KMS-11 (cell line): ENCODE results near the gene OGDH.

Experiments used
- H2AFZ ChIP-seq: fragments of 200-600 bp; sonication (generic); 2 replicates; pipeline ENCODE4 v1.6.1; 2016; ENCODE audit warnings: antibody characterized with exemption, mixed run types, low read depth
- H3K27ac ChIP-seq: fragments of 200-600 bp; sonication (generic); 2 replicates; pipeline ENCODE4 v1.6.1; 2016; ENCODE audit warnings: mild to moderate bottlenecking, mixed run types
- H3K27me3 ChIP-seq: fragments of 200-600 bp; sonication (generic); 2 replicates; pipeline ENCODE4 v1.6.1; 2017; ENCODE audit warnings: mild to moderate bottlenecking, low read depth, mixed run types, moderate library complexity; ENCODE audit not compliant: insufficient read depth
- H3K36me3 ChIP-seq: fragments of 200-600 bp; sonication (generic); 2 replicates; pipeline ENCODE4 v1.6.1; 2017; ENCODE audit warnings: mild to moderate bottlenecking, mixed run types; ENCODE audit not compliant: insufficient read depth
- H3K4me1 ChIP-seq: fragments of 200-600 bp; sonication (generic); 2 replicates; pipeline ENCODE4 v1.6.1; 2016; ENCODE audit warnings: mild to moderate bottlenecking, low read depth, mixed run types; ENCODE audit not compliant: poor library complexity, severe bottlenecking
- H3K4me2 ChIP-seq: fragments of 200-600 bp; sonication (generic); 2 replicates; pipeline ENCODE4 v1.7.0; 2016; ENCODE audit warnings: mild to moderate bottlenecking, mixed run types
- H3K4me3 ChIP-seq: fragments of 200-600 bp; sonication (generic); IDR thresholded peaks from 2 replicates; pipeline ENCODE4 v1.6.1; 2017; ENCODE audit warnings: low read depth, low read length, mixed read lengths; ENCODE audit not compliant: insufficient read depth
- H3K79me2 ChIP-seq: fragments of 200-600 bp; sonication (generic); 2 replicates; pipeline ENCODE4 v1.6.1; 2016; ENCODE audit warnings: low read depth, mixed run types; ENCODE audit not compliant: insufficient read depth
- H3K9ac ChIP-seq: fragments of 200-600 bp; sonication (generic); 2 replicates; pipeline ENCODE4 v1.6.1; 2016; ENCODE audit warnings: mild to moderate bottlenecking, mixed run types
- H4K20me1 ChIP-seq: fragments of 200-600 bp; sonication (generic); 2 replicates; pipeline ENCODE4 v1.6.1; 2016; ENCODE audit warnings: mild to moderate bottlenecking, mixed run types; ENCODE audit not compliant: insufficient read depth
- CTCF ChIP-seq: fragments of 200-600 bp; sonication (generic); conservative IDR thresholded peaks from 2 replicates; pipeline ENCODE4 v1.6.1; 2017; ENCODE audit warnings: low read depth, mild to moderate bottlenecking, antibody characterized with exemption, low read length, moderate library complexity, mixed read lengths

The OGDH gene

GRCh38 chr7:44757311-44757710 lies 150.9 kb downstream of the OGDH start:
- Histone ChIP-seq H3K4me3 (no peak overlapping the region), H3K27me3 (no peaks in the 10 kb centered on the region), H3K4me1 (peaks cover 35% of the 10 kb centered on the region), H3K9ac (no peak overlapping the region), H3K27ac (no peak overlapping the region), H3K4me2 (no peak overlapping the region), H3K79me2 (peaks cover 47% of the 10 kb centered on the region), H2AFZ (no peak overlapping the region), H3K36me3 (no peaks in the 10 kb centered on the region; the same call in 1 of the 2 replicates), H4K20me1 (peaks cover 2% of the 10 kb centered on the region; the same call in 1 of the 2 replicates)
- no peak for TF ChIP-seq CTCF

GRCh38 chr7:44757739-44758138 lies 151.3 kb downstream of the OGDH start:
- Histone ChIP-seq H3K27me3 (no peaks in the 10 kb centered on the region), H2AFZ (no peak overlapping the region), H3K9ac (no peak overlapping the region), H3K4me3 (no peak overlapping the region), H3K79me2 (peaks cover 43% of the 10 kb centered on the region), H3K4me2 (no peak overlapping the region), H3K4me1 (peaks cover 31% of the 10 kb centered on the region), H3K27ac (no peak overlapping the region), H4K20me1 (peaks cover 2% of the 10 kb centered on the region; the same call in 1 of the 2 replicates), H3K36me3 (no peaks in the 10 kb centered on the region; the same call in 1 of the 2 replicates)
- TF ChIP-seq CTCF: no peak
